ENCODE data around the gene SULT1A2. TPM values are rescaled to one million over a fixed set of nuclear protein-coding genes. Genes with fewer than 3 reads are reported as not detected.
"Not testable (repeated sequence)": the region's sequence is repeated elsewhere in the genome, so short reads cannot be mapped to it uniquely, and the experiment has no call there.

SULT1A2 gene
- 1 to 10 TPM in 1 of 2 experiments, under 1 TPM in 1; 0.91 to 1.0 TPM for total RNA-seq

DNA sequence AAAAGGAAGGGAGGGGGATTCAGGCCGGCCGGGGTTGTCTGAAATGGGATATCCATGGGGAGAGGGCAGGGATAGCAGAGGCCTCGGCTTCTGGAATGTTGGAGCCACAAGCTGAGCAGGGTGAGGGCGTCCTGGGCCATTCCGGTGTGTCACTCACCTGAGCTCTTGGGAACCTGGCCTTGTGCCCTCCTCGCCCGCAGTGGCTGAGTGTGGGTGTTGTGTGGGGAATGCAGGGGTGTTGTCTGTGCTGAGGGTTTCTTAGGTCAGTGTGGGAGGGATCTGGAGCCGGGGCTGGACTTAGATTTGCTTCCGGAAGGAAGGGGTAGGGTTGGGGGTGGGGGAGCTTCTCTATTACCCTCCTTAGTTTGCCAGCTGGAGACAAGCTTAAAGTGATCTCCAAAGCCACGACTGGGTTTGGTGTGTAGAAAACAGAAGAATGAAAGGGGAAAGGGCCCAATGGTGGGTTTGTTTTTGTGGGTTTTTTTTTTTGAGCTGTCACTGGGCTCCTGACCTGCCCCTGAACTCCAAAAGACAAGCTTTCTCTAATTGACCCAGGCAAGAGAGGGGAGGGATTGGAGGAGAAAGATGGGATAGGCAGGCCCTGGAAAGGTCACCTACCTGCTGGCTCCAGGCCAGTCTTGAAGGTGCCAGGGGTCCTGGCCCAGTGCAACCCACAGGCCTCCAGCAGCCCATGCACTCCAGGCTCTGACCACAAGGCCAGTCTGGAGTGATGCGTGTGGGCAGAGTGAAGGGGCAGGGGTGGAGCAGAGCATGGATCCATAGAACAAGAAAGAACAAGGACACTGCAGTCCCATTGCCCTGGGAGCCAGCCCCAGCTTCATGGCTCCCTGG lies at the start of gene SULT1A2:
Gene SULT1A2, minus strand, starts transcription at position 211 of the 852 bp plus-strand sequence. CDS start 1,120 bp downstream, outside the sequence.
- Mint-ChIP-seq H3K4me3 (no peak within 1 kb of the TSS), H3K27ac (peak within 1 kb of the TSS; percentile 30), H3K27me3 (no peaks in the 10 kb centered on the region), H3K36me3 (peaks cover 2% of the 10 kb centered on the region), H3K4me1 (peaks cover 18% of the 10 kb centered on the region), H3K9me3 (no peaks in the 10 kb centered on the region)
- POLR2A ChIA-PET = interaction anchor here (1.5 to 1.7 kb wide), 2 partner anchors 13 to 26 kb away, joined by 3 to 5 read pairs; partner anchors contain the start of gene SULT1A1
- ATAC-seq (ENCODE audit: low read depth) = no peak
- DNase-seq = no peak

DNA sequence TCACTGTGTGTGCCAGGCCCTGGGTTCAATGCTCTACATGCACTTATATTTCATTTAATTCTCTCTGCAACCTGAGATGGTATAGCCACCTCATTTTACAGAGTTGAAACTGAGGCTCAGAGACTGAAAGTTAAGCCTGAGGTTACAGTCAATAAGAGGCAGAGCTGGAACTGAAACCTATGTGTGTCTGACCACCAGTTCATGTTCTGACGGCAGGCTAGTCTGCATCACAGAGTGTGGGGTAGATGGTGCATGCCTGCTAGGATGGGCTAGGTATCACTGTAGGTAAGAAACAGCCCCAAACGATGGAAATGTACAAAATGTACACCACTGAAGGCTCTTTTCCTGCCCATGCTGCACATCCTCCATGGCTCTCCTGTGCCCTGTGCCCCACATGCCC lies 43.1 kb upstream of the SULT1A2 start:
- H3K4me1 Mint-ChIP-seq; H3K9me3 Mint-ChIP-seq; DNase-seq; ATAC-seq (ENCODE audit: low read depth); H3K36me3 Mint-ChIP-seq; H3K27me3 Mint-ChIP-seq; POLR2A ChIA-PET: not testable (repeated sequence)
- H3K4me3 Mint-ChIP-seq = peak overlapping the region; percentile 39
- peak overlapping the region; percentile 76 for H3K27ac Mint-ChIP-seq

DNA sequence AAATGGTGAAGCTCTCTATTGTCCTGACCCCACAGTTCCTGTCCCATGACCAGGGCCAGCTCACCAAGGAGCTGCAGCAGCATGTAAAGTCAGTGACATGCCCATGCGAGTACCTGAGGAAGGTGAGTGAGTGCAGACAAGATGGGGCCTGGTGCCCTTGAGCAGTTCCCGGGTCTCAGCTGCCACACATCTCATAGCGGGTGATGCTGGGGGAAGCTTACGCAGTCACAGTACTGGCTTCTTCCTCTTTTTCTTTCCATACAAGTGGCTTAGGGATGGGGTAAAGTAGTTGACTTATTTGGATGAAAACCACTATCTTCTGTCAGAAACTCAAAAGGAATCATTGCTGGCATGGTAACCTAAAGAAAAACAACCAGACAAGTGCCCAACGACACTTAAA lies 41.5 kb upstream of the SULT1A2 start:
- H3K27me3 Mint-ChIP-seq; DNase-seq; H3K36me3 Mint-ChIP-seq; H3K4me1 Mint-ChIP-seq; H3K4me3 Mint-ChIP-seq; H3K27ac Mint-ChIP-seq; POLR2A ChIA-PET; H3K9me3 Mint-ChIP-seq; ATAC-seq (ENCODE audit: low read depth): not testable (repeated sequence)

DNA sequence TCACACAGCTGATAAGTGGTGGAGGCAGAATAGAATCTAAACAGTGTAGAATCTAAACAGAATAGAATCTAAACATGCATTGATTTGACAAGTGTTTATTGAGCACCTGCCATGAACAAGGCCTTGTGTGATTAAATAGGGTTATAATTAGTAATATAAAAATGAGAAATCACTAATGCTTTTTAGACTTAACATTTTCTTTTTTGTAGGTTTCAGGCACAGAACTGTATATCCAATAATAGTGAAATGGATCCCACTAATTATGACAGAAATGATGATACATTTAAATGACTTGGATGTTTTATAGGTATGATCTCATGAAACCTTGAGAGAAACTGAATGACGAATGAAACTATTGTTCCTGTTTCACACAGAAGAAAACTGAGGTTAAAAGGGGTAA lies 40.9 kb upstream of the SULT1A2 start, which contains the start of gene NPIPB8:
Gene NPIPB8, plus strand, starts transcription at position 301 of the 400 bp plus-strand sequence. CDS start 296 bp downstream, outside the sequence.
- ATAC-seq (ENCODE audit: low read depth); POLR2A ChIA-PET; H3K27ac Mint-ChIP-seq; H3K27me3 Mint-ChIP-seq; H3K9me3 Mint-ChIP-seq; H3K4me3 Mint-ChIP-seq; DNase-seq; H3K4me1 Mint-ChIP-seq; H3K36me3 Mint-ChIP-seq: not testable (repeated sequence)

DNA sequence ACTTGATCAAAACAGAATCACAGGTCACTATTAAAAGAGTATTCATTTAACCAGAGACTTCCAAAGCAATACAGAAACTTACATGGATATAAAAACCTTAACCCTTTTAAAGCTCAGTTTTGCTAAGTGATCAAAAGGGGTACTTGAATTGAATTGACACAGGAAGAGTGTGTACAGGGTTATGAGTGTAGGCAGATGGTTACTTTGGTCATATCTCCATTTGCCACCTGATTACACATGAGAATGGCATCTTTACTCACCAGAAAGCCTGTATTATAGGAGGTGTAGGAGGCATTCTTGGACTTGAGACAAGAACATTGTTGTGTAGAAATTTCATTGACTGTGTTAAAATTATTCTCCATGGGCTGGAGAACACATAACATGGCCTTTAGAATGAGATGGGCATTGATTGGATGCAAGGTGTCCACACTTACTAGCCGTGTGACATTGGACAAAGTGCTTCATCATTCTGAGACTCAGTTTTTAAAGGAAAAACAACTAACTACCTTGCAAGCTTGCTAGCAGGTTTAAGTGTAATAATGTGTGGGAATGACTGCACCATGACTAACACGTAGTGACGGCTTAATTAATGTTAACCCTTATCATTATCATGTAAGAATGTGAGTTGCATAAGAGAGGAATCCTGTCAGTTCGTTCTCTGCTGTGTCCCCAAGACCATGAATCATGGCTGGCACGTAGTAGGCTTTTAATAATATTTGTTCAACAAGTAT lies 39.4 kb upstream of the SULT1A2 start:
- H3K4me3 Mint-ChIP-seq; H3K27me3 Mint-ChIP-seq; DNase-seq; POLR2A ChIA-PET; H3K4me1 Mint-ChIP-seq; H3K36me3 Mint-ChIP-seq; H3K27ac Mint-ChIP-seq; ATAC-seq (ENCODE audit: low read depth); H3K9me3 Mint-ChIP-seq: not testable (repeated sequence)

DNA sequence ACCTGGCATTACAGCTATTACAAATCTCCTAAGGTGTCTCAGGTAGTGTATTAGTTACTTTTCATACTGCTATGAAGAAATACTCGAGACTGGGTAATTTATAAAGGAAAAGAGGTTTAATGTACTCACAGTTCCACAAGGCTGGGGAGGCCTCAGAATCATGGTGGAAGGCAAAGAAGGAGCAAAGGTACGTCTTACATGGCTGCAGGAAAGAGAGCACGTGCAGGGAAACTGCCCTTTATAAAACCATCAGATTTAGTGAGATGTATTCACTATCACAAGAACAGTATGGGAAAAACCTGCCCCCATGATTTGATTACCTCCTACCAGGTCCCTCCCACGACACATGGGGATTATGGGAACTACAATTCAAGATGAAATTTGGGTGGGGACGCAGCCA lies 34.1 kb upstream of the SULT1A2 start:
- H3K4me1 Mint-ChIP-seq; H3K4me3 Mint-ChIP-seq; POLR2A ChIA-PET; H3K36me3 Mint-ChIP-seq; DNase-seq; H3K9me3 Mint-ChIP-seq; H3K27ac Mint-ChIP-seq; ATAC-seq (ENCODE audit: low read depth): not testable (repeated sequence)
- H3K27me3 Mint-ChIP-seq = peaks cover 19% of the 10 kb centered on the region

DNA sequence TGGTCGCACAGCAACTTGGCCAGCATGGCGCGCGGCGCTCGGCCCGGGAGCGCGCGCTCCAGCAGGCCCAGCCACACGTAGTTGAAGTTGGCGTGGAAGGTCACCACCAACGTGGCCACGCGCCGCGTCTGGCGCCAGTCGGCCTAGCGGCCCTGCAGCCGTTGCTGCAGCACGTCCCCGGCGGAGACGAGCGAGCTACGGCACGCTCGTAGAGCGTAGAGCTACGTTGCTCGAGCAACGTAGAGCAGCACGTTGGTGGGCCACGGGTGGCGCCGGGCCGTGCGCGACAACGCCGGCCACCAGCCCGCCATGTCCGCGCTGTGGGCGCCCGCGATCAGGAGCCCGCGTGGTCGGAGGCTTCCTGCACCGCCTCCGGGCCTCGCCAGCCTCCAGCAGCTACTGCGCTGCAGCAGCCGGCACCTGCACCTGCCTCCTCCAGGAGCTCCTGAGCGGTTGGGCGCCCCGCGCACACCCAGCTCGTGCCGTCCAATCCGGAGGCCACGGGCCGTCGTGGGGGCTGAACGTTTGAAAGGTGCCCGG lies 26.4 kb upstream of the SULT1A2 start:
- H3K9me3 Mint-ChIP-seq = no peaks in the 10 kb centered on the region
- POLR2A ChIA-PET = interaction anchor here (0.9 to 1.6 kb wide), 3 partner anchors 25 to 129 kb away, joined by 3 to 9 read pairs (median 6); partner anchors contain the start of gene APOBR

DNA sequence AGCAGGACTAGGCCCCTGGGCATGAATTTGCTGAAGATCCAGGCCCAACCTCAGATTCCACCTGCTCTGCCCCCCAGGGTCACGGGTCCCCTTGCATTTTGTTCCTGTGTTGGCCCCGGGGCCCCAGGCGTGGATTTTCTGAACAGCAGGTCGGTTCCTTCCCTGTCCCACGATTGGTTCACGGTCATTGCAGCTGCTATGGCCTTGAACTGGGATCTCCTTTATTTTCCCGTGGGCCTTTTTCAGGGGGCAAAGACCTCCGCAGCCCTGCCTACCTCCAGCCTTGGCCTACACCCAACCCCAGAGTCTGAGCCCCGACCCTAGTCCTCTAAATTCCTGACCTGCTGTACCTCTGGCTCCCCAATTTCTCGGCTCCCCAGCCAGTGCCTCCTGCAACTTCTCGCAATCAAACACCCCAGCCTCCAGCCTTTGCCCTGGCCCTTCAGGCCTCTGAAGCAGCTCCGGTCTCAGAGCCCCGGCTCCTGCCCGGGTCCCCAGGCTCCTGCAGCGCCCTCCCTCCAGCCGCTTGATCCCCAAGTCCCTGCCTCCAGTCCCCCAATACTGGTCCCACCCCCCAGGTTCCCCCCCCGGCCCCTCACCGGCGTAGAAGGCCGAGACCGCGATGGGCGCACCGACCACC lies 25.8 kb upstream of the SULT1A2 start:
- POLR2A ChIA-PET = interaction anchor here (1.5 to 1.6 kb wide), 2 partner anchors 25 to 128 kb away, joined by 3 to 9 read pairs; partner anchors contain the start of gene APOBR
- peaks cover 16% of the 10 kb centered on the region for H3K4me1 Mint-ChIP-seq
- ATAC-seq (ENCODE audit: low read depth) = peak; percentile 16
- peaks cover 16% of the 10 kb centered on the region for H3K27me3 Mint-ChIP-seq
- H3K9me3 Mint-ChIP-seq, DNase-seq, H3K36me3 Mint-ChIP-seq: not testable (repeated sequence)
- peak overlapping the region; percentile 76 for H3K27ac Mint-ChIP-seq
- peak overlapping the region; percentile 90 for H3K4me3 Mint-ChIP-seq

More for the DNA sequence above, 26.4 kb upstream of the SULT1A2 start:
- Mint-ChIP-seq H3K27ac (peak overlapping the region; percentile 76), H3K36me3 (peaks cover 4% of the 10 kb centered on the region), H3K4me3 (peak overlapping the region; percentile 90), H3K4me1 (peaks cover 16% of the 10 kb centered on the region), H3K27me3 (peaks cover 16% of the 10 kb centered on the region)
- DNase-seq (peak; percentile 80), ATAC-seq (ENCODE audit: low read depth) (peak; percentile 97)

DNA sequence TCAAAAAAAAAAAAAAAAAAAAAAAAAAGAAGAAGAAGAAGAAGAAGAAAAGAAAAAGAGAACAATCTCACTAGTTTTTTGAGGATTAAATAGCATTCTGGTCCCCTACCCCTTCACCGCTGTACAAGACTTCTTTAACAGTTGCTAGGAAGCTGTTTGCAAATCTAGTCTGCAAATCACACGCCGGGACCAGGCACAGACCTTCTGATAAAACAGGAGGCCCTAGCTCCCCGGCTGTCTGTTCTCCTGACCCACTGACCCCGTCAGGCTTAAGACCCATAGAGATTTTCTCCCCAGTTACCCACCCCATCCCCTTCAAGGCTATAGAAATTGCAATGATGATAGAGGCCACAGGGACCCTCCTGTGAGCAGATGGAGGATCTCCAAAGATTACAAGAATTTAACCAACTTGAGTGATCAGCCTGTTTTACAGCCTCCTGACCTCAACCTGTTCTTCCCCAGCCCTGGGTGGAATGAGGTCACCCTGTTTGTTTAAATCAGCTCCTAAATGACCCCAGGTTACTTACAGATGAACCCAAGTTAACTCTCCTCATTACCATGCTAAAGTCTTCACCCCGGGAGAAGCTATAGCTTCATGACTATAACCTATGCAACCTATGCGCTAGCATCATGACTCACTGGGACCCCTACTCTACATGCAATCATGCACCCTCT lies 24.8 kb upstream of the SULT1A2 start:
- peak overlapping the region; percentile 90 for H3K4me3 Mint-ChIP-seq
- peaks cover 12% of the 10 kb centered on the region for H3K27me3 Mint-ChIP-seq
- H3K4me1 Mint-ChIP-seq = peaks cover 16% of the 10 kb centered on the region
- H3K27ac Mint-ChIP-seq = peak overlapping the region; percentile 11
- H3K36me3 Mint-ChIP-seq = peaks cover 4% of the 10 kb centered on the region
- DNase-seq (no peak), ATAC-seq (ENCODE audit: low read depth) (no peak)
- H3K9me3 Mint-ChIP-seq = no peaks in the 10 kb centered on the region
- POLR2A ChIA-PET = no interaction called here

DNA sequence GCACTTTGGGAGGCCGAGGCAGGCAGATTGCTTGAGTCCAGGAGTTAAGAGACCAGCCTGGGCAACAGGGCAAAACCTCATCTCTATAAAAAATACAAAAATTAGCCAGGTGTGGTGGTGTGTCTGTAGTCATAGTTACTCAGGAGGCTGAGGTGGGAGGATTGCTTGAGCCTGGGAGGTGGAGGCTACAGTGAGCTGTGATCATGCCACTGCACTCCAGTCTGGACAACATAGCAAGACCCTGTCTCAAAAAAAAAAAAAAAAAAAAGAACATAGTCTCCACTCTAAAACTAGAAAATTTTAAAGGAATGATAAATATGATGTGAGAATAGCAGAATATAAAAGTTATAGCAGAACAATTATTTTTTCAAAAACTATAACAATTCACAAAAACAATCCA lies 23.5 kb upstream of the SULT1A2 start:
- H3K27ac Mint-ChIP-seq; H3K9me3 Mint-ChIP-seq; ATAC-seq (ENCODE audit: low read depth); H3K4me3 Mint-ChIP-seq; H3K27me3 Mint-ChIP-seq; DNase-seq; H3K36me3 Mint-ChIP-seq; POLR2A ChIA-PET: not testable (repeated sequence)
- peaks cover 16% of the 10 kb centered on the region for H3K4me1 Mint-ChIP-seq

DNA sequence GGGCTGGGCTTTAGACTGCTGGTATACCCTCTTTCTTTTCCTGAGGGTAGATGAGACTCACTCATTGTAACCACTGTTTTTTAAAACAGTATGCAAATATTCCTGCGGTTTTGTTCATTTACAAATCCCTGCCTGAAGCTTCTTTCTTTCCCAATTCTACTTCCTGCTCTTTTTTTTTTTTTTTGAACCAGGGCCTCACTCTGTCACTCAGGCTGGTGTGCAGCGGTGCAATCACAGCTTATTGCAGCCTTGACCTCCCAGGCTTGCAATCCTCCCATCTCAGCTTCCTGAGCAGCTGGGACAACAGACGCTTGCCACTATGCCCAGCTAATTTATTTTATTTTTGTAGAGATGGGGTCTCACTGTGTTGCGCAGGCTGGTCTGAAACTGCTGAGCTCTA lies 21.0 kb upstream of the SULT1A2 start:
- no peak overlapping the region for H3K27ac Mint-ChIP-seq
- H3K27me3 Mint-ChIP-seq = no peaks in the 10 kb centered on the region
- peaks cover 9% of the 10 kb centered on the region for H3K4me1 Mint-ChIP-seq
- H3K4me3 Mint-ChIP-seq = no peak overlapping the region
- peaks cover 4% of the 10 kb centered on the region for H3K36me3 Mint-ChIP-seq
- ATAC-seq (ENCODE audit: low read depth) (no peak), DNase-seq (no peak)
- POLR2A ChIA-PET = no interaction called here
- H3K9me3 Mint-ChIP-seq = no peaks in the 10 kb centered on the region

DNA sequence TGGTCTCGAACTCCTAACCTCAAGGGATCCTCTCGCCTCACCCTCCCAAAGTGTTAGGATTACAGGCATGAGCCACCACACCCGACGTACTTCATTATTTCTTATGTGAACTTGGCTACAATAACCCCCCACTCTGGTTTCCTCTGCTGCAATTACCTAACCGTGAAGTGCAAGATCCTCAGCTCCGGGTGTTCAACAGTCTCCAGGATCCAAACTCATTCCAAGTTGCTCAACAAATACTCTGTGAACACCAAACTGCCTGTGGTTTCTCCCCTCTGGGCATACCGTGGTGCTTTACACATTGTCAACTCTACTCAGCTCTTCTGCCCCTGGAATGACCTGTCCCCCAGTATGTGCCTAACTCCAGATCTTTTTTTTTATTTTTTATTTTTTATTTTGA lies 19.8 kb upstream of the SULT1A2 start:
- Mint-ChIP-seq H3K4me3 (no peak overlapping the region), H3K36me3 (peaks cover 4% of the 10 kb centered on the region), H3K4me1 (peaks cover 2% of the 10 kb centered on the region), H3K27ac (no peak overlapping the region), H3K27me3 (no peaks in the 10 kb centered on the region), H3K9me3 (no peaks in the 10 kb centered on the region)
- POLR2A ChIA-PET = interaction anchor here (0.8 kb wide), 1 partner anchor 14 kb away, joined by 3 read pairs; no protein-coding TSS in a partner anchor
- no peak for ATAC-seq (ENCODE audit: low read depth)
- DNase-seq = no peak

Data from activated naive CD8-positive, alpha-beta T cell treated with anti-CD3 and anti-CD28 coated beads, Interleukin-2, amount 10 ng/mL, durations not matched to agents 7 days and 5 days (primary cell).